HuH-7.5 (cell line): Measurements from ENCODE around the gene RPUSD4.

Experiments
- DNase-seq: peaks from one replicate; pipeline ENCODE4 v3.0.0; 2011; ENCODE audit warnings: low spot score

RPUSD4 gene

DNA sequence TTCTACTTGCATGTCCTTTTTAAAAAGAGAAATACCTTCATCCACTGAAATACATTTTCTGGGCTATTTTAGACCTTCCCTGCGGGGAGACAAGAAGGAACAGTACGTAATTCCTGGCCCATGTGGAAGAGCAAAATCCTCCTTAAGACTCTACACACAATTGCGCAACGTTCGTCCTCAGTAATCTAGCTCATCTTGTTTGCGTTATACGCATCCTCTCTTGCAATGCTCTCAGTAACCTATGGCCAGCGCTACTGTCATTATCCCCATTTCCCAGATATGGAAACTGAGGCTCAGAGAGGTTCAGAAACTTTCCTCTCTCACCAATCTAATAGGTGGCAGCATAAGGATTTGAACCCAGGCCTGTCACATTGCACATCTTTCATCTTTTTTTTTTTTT lies 54.6 kb downstream of the RPUSD4 start:
- no peak for DNase-seq

- DNase-seq, result no peak
These were observed 55.9 kb downstream of the RPUSD4 start for GRCh38 chr11:126155402-126156187.

GRCh38 chr11:126154691-126155090 lies 56.8 kb downstream of the RPUSD4 start:
- no peak for DNase-seq

- DNase-seq, result no peak
These were observed 57.5 kb downstream of the RPUSD4 start for GRCh38 chr11:126153972-126154371.

DNA sequence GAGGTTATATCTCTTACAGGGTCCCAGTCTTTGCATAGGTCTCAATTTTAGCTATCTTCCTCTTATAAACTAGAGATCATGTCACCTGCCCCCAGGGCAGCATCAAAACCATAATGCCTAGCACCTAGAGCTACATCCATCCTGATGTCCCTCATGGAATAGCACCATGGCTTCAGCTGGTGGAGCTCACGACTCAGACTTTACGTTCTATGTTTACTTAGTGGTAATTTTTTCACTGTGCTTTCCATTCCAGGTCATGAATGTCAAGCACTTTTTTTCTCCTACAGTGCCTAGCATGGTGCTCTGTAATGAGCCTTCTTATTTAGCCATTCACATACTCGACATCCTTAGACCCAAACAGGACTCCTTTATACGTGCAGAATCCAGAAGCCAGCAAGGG lies 58.4 kb downstream of the RPUSD4 start:
- no peak for DNase-seq

DNA sequence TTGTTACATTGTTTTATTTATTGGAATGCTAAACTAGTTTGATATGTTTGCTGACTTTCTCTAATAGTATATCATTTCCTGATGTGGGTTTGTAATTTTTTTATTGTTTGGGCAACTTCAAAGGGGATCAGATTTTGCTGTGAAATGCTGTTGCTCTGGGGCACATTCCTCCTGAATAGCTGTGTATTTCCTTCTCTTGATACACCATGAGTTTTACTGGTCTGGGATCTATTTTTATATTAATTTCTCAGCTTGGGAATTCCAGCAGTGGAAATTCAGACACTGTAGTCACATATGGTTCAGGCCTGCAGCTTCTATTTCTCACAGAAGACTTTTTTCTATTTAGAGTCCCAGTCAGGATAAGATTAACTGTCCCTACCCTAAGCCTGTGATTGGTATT lies 58.9 kb downstream of the RPUSD4 start:
- DNase-seq, result no peak

DNA sequence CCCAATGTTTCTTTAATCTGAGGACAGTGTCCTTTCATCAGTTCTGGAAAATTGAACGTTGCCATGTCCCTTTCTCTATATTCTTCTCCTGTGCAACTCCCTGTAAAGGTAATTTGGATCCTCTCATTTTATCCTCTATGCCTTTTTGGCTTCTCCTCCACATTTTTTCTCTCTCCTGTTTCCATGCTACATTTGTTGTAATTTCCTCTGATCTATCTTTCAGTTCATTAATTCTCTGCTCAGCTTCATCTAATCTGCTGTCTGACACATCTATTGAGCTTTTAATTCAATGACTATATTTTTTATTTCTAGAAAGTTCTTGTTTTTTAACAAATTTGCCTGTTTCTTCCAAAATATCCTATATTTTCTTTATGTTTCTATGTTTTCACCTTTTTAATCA lies 59.3 kb downstream of the RPUSD4 start:
- DNase-seq, result no peak
